ENCODE results near the gene SGIP1.

The SGIP1 gene

DNA sequence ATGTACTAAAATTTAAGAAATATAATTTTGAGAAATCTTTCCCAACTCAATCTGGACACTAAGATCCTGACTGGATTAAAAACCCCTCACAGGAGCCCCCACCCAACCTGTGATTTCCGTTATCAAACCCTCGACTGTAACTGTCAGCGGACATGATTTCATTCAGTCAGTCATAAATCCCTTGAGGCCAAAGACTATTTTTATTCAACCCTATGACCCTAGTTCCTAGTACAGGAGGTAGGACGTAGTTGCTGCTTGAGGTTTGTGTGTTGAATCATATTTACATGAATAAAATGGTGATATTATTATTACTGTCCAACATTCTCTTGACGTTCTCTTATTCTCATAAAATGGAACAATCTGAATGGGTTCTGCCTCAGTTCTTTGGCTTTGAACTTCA lies 145.2 kb downstream of the SGIP1 start:
- TF ChIP-seq, protein P1, sequence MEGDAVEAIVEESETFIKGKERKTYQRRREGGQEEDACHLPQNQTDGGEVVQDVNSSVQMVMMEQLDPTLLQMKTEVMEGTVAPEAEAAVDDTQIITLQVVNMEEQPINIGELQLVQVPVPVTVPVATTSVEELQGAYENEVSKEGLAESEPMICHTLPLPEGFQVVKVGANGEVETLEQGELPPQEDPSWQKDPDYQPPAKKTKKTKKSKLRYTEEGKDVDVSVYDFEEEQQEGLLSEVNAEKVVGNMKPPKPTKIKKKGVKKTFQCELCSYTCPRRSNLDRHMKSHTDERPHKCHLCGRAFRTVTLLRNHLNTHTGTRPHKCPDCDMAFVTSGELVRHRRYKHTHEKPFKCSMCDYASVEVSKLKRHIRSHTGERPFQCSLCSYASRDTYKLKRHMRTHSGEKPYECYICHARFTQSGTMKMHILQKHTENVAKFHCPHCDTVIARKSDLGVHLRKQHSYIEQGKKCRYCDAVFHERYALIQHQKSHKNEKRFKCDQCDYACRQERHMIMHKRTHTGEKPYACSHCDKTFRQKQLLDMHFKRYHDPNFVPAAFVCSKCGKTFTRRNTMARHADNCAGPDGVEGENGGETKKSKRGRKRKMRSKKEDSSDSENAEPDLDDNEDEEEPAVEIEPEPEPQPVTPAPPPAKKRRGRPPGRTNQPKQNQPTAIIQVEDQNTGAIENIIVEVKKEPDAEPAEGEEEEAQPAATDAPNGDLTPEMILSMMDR (IDR thresholded peaks at IDR 0.05; ENCODE audit: low read depth, low read length): no peak

DNA sequence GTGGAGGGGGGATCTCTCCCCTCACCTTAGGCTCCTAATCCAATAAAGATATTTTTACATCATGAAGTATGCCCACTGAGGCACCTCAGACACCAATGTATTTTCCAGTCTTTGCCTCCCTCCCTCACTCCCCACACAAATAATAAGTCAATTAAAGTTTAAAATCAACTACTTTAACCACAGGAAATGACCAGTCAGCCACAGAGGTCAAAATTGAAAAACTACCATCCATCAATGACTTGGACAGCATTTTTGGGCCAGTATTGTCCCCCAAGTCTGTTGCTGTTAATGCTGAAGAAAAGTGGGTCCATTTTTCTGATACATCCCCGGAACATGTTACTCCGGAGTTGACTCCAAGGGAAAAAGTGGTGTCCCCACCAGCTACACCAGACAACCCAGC lies 147.7 kb downstream of the SGIP1 start:
- TF ChIP-seq, protein P1 (IDR thresholded peaks at IDR 0.05; ENCODE audit: low read depth, low read length): no peak
- H3K4me3 ChIP-seq (ENCODE audit: low read depth, low read length): no peak overlapping the region

More for the DNA sequence above, 145.2 kb downstream of the SGIP1 start:
- no peak overlapping the region for H3K4me3 ChIP-seq (ENCODE audit: low read depth, low read length)

DNA sequence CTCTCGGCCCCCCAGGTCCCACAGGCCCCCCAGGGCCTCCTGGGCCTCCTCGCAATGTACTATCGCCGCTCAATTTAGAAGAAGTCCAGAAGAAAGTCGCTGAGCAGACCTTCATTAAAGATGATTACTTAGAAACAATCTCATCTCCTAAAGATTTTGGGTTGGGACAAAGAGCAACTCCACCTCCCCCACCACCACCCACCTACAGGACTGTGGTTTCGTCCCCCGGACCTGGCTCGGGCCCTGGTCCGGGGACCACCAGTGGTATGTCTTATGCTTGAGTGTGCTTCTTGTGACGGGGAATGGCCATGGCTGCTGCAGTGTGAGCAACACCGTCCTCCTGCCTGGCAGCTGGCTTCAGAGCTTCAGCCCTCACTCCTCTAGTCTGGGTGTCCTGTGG lies 148.2 kb downstream of the SGIP1 start:
- TF ChIP-seq, protein P1 (IDR thresholded peaks at IDR 0.05; ENCODE audit: low read depth, low read length): no peak
- no peak overlapping the region for H3K4me3 ChIP-seq (ENCODE audit: low read depth, low read length)

DNA sequence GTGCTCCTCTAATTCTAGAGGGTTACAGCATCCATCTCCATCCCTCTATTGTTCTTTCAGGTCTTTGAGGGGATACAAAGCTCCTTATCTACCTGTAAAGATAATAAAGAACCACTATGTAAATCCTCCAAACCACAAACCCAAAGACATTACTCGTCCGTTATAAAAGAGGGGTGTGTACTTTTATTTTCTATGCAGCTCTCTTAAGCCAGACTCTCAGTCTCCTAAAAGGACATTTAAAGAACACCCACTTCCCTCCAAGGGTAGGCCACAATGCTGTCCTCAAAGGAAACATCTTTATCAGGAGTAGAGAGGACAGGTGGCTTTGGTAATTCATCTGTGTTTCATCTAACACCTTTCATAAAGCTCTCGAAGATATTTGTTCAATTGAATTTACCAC lies 150.4 kb downstream of the SGIP1 start:
- H3K4me3 ChIP-seq (ENCODE audit: low read depth, low read length): no peak overlapping the region
- TF ChIP-seq, protein P1 (IDR thresholded peaks at IDR 0.05; ENCODE audit: low read depth, low read length): no peak

DNA sequence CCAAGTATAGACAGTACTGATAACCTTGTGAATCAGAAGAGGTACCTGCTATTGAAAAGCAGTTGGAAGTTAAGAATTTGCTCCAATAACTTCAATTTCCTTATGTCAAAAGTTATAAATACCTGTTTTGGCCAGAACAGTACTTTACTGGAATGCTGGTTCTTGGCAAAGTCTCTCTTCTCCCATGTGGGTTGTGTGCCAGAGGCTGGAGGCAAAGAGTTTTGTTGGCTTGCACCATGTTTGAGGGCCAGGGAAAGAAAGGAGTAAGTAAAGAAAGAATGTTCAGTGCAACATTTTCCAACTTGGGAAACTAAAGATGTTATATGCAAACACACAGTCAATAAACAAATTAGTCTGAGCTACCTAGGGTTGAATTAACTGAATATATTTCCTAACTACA lies 151.3 kb downstream of the SGIP1 start:
- TF ChIP-seq, protein P1 (IDR thresholded peaks at IDR 0.05; ENCODE audit: low read depth, low read length): no peak
- no peak overlapping the region for H3K4me3 ChIP-seq (ENCODE audit: low read depth, low read length)

DNA sequence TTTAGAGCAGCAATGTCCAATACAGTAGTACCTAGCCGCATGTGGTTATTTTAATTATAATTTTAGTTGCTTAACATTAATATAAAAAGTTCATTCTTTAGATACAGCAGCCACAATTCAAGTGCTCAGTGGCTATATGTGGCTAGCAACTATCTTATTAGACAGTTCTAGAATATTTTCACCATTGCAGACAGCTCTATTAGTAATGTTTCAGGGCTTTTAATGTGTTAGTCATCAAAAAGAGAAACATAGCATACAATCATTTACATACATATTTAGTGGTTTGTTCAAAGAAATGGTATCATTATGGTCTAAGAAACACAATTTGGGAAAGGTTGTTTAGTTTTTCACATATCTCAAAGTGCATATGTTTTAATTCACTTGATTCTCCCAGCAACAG lies 151.7 kb downstream of the SGIP1 start:
- TF ChIP-seq, protein P1 (IDR thresholded peaks at IDR 0.05; ENCODE audit: low read depth, low read length): no peak
- H3K4me3 ChIP-seq (ENCODE audit: low read depth, low read length): no peak overlapping the region

DNA sequence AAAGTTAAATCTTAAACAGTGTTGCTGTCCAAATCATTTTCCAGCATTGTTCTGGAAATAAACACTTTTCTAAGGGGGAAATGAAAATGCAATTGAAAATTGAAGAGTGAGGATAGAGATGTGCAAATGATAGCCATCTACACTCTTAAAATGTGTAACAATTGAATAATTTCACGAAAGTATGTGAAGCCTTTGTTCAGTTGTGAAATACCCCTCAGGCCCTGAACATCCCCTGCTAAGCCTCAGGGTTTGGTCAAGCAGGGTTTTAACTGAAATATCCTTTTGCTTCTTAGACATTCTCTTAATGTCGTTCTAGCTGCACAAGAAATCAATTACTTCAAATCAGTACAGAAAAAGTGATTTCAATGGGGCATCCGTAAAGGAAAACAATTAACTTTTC lies 152.5 kb downstream of the SGIP1 start:
- H3K4me3 ChIP-seq (ENCODE audit: low read depth, low read length): no peak overlapping the region
- TF ChIP-seq, protein P1 (IDR thresholded peaks at IDR 0.05; ENCODE audit: low read depth, low read length): no peak

Measured in WI38 (cell line).